Colonic mucosa (tissue), 4 donors: ENCODE measurements around the gene SPTSSB. TPM values are rescaled to one million over a fixed set of nuclear protein-coding genes. Genes with fewer than 3 reads are reported as not detected.

Source experiments
- DNase-seq: peaks from one replicate; pipeline ENCODE4 v3.0.0-alpha.2; 2020
- H3K27ac ChIP-seq: fragments of 200-600 bp; one replicate; pipeline ENCODE4 v1.8.0; 2021
- H3K27me3 ChIP-seq: fragments of 200-600 bp; one replicate; pipeline ENCODE4 v1.8.0; 2021
- H3K36me3 ChIP-seq: fragments of 200-600 bp; one replicate; pipeline ENCODE4 v1.8.0; 2021
- H3K4me1 ChIP-seq: fragments of 200-600 bp; one replicate; pipeline ENCODE4 v1.8.0; 2021; ENCODE audit warnings: mild to moderate bottlenecking
- H3K4me3 ChIP-seq: fragments of 200-600 bp; one replicate; pipeline ENCODE4 v1.8.0; 2021
- H3K9ac ChIP-seq, 2 donors: one replicate each; pipeline ENCODE4 v1.7.0; 2013; ENCODE audit warnings: control low read depth in 2 of 2, low read depth in 2 of 2, low read length in 2 of 2
- H3K9me3 ChIP-seq: fragments of 200-600 bp; one replicate; pipeline ENCODE4 v1.8.0; 2021
- CTCF ChIP-seq: fragments of 200-600 bp; IDR thresholded peaks from one replicate; pipeline ENCODE4 v1.8.0; 2022; ENCODE audit warnings: antibody characterized with exemption, mild to moderate bottlenecking
- intact Hi-C: fragments of 100-400 bp; cut with DNase I; formaldehyde crosslinking; loops from one replicate; pipeline ENCODE4 v1.14.1; 2022
- total RNA-seq, 2 donors: library from RNA; stranded (reverse); fragmentation: NEBNext Ultra II Directional in 1 of 2; extraction: Animal tissue kit (Norgen Biotek cat#: 25700) in 1 of 2; gene quantifications; one replicate each; pipeline ENCODE4 v1.2.1, GENCODE V29; 2021
- donor health status: healthy.
- donor health status: DM: no; HTN: no; CAD: no.
- donor health status: DM: no; HTN: no; CAD: no.

Gene SPTSSB
- total RNA-seq, 2 donors from 2014 or later = 1.6 to 3.5 TPM

- intact Hi-C loops = no loop called here
- Histone ChIP-seq H3K4me1 (no peaks in the 10 kb centered on the region), H3K27ac (no peak overlapping the region), H3K9ac (no peak overlapping the region), H3K27me3 (no peaks in the 10 kb centered on the region), H3K36me3 (no peaks in the 10 kb centered on the region), H3K9me3 (no peaks in the 10 kb centered on the region), H3K4me3 (no peak overlapping the region)
- no peak for DNase-seq
- no peak for TF ChIP-seq CTCF
Observed at GRCh38 chr3:161323926-161324621, 47.2 kb downstream of the SPTSSB start.

DNA sequence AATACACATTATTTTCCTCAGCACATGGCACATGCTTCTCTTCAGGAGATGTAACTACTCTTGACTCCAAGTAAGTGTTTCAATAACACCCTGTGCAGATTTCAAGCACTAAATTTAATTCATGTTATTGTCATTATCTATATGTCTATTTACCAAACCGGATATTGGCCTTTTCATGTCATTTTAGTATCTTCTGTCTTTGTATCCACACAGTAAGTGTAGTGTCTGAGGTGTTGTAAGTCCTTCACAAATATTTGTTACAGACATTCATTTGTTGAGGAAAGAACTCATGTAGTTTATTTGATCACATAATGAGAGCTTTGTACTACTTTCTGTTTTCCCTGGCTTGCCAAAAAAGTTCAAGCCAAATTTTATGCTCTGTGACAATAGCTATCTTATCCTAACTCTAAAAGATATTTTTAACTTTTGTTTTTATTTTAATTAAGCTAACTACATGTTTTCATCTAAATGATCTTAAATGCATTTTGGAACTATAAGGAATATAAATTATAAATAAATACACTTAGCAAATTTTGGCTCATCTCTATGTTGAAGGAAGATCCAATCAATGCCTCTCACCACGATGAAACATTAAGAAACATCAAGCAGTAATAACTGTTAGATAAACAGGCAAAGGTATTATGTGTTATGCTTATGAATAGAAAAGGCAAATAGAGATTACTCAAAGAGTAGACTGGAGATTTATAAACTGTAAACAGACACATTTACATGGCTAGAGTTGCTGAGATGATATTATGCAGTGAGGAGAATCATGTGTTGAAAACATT lies 48.3 kb downstream of the SPTSSB start:
- H3K4me1 ChIP-seq = no peaks in the 10 kb centered on the region
- TF ChIP-seq CTCF = no peak
- no peak overlapping the region for H3K27ac ChIP-seq
- no peak for DNase-seq
- no peaks in the 10 kb centered on the region for H3K27me3 ChIP-seq
- intact Hi-C loops = no loop called here
- H3K4me3 ChIP-seq = no peak overlapping the region
- H3K9ac ChIP-seq = no peak overlapping the region
- no peaks in the 10 kb centered on the region for H3K36me3 ChIP-seq
- no peaks in the 10 kb centered on the region for H3K9me3 ChIP-seq

DNA sequence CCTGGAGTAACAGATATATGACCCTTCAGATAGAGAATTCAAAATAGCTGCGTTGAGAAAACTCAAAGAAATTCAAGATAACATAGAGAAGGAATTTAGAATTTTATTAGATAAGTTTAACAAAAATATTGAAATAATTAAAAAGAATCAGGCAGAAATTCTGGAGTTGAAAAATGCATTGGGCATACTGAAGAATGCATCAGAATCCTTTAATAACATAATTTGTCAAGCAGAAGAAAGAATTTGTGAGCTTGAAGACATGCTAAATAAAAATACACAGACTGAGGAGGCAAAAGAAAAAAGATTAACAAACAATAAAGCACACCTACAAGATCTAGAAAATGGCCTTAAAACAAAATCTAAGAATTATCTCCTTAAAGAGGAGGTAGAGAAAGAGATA lies 50.5 kb downstream of the SPTSSB start:
- DNase-seq = no peak
- Histone ChIP-seq H3K9ac (no peak overlapping the region), H3K27ac (no peak overlapping the region), H3K4me1 (no peaks in the 10 kb centered on the region), H3K4me3 (no peak overlapping the region), H3K36me3 (no peaks in the 10 kb centered on the region), H3K27me3 (no peaks in the 10 kb centered on the region), H3K9me3 (no peaks in the 10 kb centered on the region)
- intact Hi-C loops = no loop called here
- no peak for TF ChIP-seq CTCF

GRCh38 chr3:161319867-161320266 lies 51.5 kb downstream of the SPTSSB start:
- no peak overlapping the region for H3K4me3 ChIP-seq
- no peak for DNase-seq
- H3K4me1 ChIP-seq = no peaks in the 10 kb centered on the region
- H3K9me3 ChIP-seq = no peaks in the 10 kb centered on the region
- intact Hi-C loops = no loop called here
- H3K27ac ChIP-seq = no peak overlapping the region
- TF ChIP-seq CTCF = no peak
- H3K36me3 ChIP-seq = no peaks in the 10 kb centered on the region
- no peak overlapping the region for H3K9ac ChIP-seq
- no peaks in the 10 kb centered on the region for H3K27me3 ChIP-seq

DNA sequence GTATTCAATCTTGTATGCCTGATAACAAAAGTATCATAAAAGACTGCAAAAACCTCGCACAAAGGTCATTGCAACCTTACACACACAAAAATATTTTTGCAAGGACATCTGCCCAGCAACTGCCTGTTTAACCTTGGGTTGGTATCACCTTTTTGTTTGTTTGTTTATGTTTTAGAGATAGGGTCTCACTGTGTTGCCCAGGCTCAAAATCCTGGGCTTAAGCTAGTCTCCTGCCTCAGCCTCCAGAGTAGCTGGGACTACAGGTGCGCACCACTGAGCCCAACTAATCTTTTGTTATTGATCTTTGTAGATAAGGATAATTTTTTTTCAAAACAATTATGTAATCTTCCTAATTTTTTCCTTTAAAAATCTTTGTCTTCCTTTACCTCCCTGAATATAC lies 54.2 kb downstream of the SPTSSB start:
- no peaks in the 10 kb centered on the region for H3K36me3 ChIP-seq
- no peaks in the 10 kb centered on the region for H3K27me3 ChIP-seq
- TF ChIP-seq CTCF = no peak
- no peak overlapping the region for H3K9ac ChIP-seq
- H3K4me3 ChIP-seq = no peak overlapping the region
- no peaks in the 10 kb centered on the region for H3K4me1 ChIP-seq
- H3K27ac ChIP-seq = no peak overlapping the region
- no peaks in the 10 kb centered on the region for H3K9me3 ChIP-seq
- DNase-seq = no peak
- intact Hi-C loops = no loop called here
